ENCODE results near the gene KIF17.

The KIF17 gene

GRCh38 chr1:20616847-20617487 lies 100.8 kb downstream of the KIF17 start:
- DNase-seq = no peak

GRCh38 chr1:20615946-20616846 lies 101.6 kb downstream of the KIF17 start:
- no peak for DNase-seq

- no peak for DNase-seq
Measured at GRCh38 chr1:20614131-20614579, 103.7 kb downstream of the KIF17 start.

Data from fibroblast of skin of right quadriceps (primary cell).